Measurements from ENCODE around the gene AIF1.

GRCh38 chr6:31614684-31615578 is at the start of gene AIF1:
- TF ChIP-seq CTCF (IDR thresholded peaks at IDR 0.05; ENCODE audit: low read depth, low read length, poor library complexity, severe bottlenecking) (no peak), EZH2phosphoT487 (IDR thresholded peaks at IDR 0.05; ENCODE audit: borderline replicate concordance, low read length) (no peak)

Data from DOHH2 (cell line).